Breast epithelium (tissue), 4 donors: ENCODE results near the gene PRKCE. TPM values are rescaled to one million over a fixed set of nuclear protein-coding genes. Genes with fewer than 3 reads are reported as not detected.

Experiments
- DNase-seq, 2 donors: peaks; one replicate each; pipeline ENCODE4 v3.0.0-alpha.2; 2019; ENCODE audit warnings: low spot score in 2 of 2
- H3K27ac ChIP-seq, 2 donors: fragments of 200-600 bp; sonication (generic) in 1 of 2; one replicate each; pipeline ENCODE4 v1.5.1; 2016 to 2019; ENCODE audit warnings: mild to moderate bottlenecking in 1 of 2
- H3K27me3 ChIP-seq, 2 donors: fragments of 200-600 bp; sonication (generic) in 1 of 2; one replicate each; pipeline versions ENCODE4 v1.5.1 to v1.6.0; 2017 to 2019; ENCODE audit warnings: control low read depth in 1 of 2, mild to moderate bottlenecking in 1 of 2
- H3K36me3 ChIP-seq: fragments of 200-600 bp; one replicate; pipeline ENCODE4 v1.5.1; 2019
- H3K4me1 ChIP-seq, 2 donors: fragments of 200-600 bp; sonication (generic); one replicate each; pipeline ENCODE4 v1.5.1; 2016 to 2019; ENCODE audit warnings: control low read depth in 1 of 2
- H3K4me3 ChIP-seq, 3 donors: fragments of 200-600 bp; sonication (generic); 1 replicate in 2 of 3; 2 replicates in 1 of 3; pipeline ENCODE4 v1.5.1; 2016 to 2019; ENCODE audit warnings: mild to moderate bottlenecking in 3 of 3, moderate library complexity in 2 of 3
- H3K9me3 ChIP-seq, 2 donors: fragments of 200-600 bp; sonication (generic) in 1 of 2; one replicate each; pipeline ENCODE4 v1.5.1; 2016 to 2019; ENCODE audit warnings: control low read depth in 1 of 2
- POLR2A ChIP-seq: fragments of 450-650 bp; IDR thresholded peaks from one replicate; pipeline ENCODE4 v1.6.1; 2016; ENCODE audit warnings: antibody characterized with exemption, mild to moderate bottlenecking, moderate library complexity
- POLR2AphosphoS5 ChIP-seq, 3 donors: sonication (generic); formaldehyde crosslinking; IDR thresholded peaks; one replicate each; pipeline ENCODE4 v1.6.1; 2017; ENCODE audit warnings: antibody characterized with exemption in 3 of 3
- intact Hi-C: fragments of 100-400 bp; cut with DNase I; formaldehyde crosslinking; loops from one replicate; pipeline ENCODE4 v1.15.1; 2023; ENCODE audit warnings: low total_unique reads
- total RNA-seq, 3 donors: library from RNA; depleted of rRNA; stranded (reverse); fragments of >200 nt; gene quantifications; one replicate each; pipeline ENCODE4 v1.1.0, GENCODE V29; 2016
- TF ChIP-seq, protein P1 (sequence below), 3 donors: fragments of 450-650 bp; IDR thresholded peaks; one replicate each; pipeline ENCODE4 v1.5.1; 2016 to 2017; ENCODE audit warnings: antibody characterized with exemption in 3 of 3, mild to moderate bottlenecking in 3 of 3, moderate library complexity in 3 of 3

PRKCE gene
- total RNA-seq, 3 donors from 2014 or later, result 20.6 to 34.0 (median 23.6) TPM

DNA sequence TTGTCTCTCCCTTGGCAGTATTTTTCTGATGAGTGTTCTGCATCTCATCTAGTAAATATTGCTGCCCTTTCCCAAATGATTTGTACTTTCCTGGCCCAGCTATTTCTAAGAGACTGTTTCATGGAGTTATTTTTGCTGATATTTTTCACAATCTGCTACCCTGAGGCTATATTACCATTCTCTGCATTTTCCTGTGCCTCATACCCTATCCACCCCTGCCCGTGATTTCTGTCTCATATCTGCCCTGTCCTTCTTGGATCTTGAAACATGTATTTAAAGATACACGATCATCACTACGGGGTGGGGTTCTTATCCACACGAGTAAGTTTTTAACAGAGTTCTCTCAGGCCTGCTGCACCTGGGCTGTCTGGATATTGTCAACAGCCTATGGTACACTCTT is 556.1 kb downstream of the PRKCE start:
- no peaks in the 10 kb centered on the region for H3K4me1 ChIP-seq
- TF ChIP-seq POLR2AphosphoS5 (IDR thresholded peaks at IDR 0.05) (no peak), POLR2A (no peak)
- TF ChIP-seq, protein P1, sequence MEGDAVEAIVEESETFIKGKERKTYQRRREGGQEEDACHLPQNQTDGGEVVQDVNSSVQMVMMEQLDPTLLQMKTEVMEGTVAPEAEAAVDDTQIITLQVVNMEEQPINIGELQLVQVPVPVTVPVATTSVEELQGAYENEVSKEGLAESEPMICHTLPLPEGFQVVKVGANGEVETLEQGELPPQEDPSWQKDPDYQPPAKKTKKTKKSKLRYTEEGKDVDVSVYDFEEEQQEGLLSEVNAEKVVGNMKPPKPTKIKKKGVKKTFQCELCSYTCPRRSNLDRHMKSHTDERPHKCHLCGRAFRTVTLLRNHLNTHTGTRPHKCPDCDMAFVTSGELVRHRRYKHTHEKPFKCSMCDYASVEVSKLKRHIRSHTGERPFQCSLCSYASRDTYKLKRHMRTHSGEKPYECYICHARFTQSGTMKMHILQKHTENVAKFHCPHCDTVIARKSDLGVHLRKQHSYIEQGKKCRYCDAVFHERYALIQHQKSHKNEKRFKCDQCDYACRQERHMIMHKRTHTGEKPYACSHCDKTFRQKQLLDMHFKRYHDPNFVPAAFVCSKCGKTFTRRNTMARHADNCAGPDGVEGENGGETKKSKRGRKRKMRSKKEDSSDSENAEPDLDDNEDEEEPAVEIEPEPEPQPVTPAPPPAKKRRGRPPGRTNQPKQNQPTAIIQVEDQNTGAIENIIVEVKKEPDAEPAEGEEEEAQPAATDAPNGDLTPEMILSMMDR (IDR thresholded peaks at IDR 0.05), result no peak

DNA sequence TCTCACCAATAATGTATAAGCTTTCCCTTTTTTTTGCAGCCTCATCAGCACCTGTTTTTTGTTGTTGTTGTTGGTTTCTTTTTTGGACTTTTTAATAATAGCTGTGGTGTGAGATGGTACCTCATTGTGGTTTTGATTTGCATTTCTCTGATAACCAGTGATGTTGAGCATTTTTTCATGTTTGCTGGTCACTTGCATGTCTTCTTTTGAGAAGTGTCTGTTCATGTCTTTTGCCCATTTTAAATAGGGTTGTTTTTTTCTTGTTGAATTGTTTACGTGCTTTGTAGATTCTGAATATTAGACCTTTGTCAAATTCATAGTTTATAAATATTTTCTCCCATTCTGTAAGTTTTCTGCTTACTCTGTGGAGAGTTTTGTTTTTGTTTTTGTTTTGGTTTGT is 557.3 kb downstream of the PRKCE start:
- DNase-seq, result no peak
- intact Hi-C loops, result no loop called here
- TF ChIP-seq, protein P1 (IDR thresholded peaks at IDR 0.05), result no peak
- TF ChIP-seq POLR2AphosphoS5 (IDR thresholded peaks at IDR 0.05) (no peak), POLR2A (no peak)
- Histone ChIP-seq H3K27me3 (no peaks in the 10 kb centered on the region), H3K36me3 (no peaks in the 10 kb centered on the region), H3K4me3 (no peak overlapping the region), H3K4me1 (no peaks in the 10 kb centered on the region), H3K9me3 (peaks cover 0 to 16% of the 10 kb centered on the region in 2 donors), H3K27ac (no peak overlapping the region)

More for the DNA sequence above, 556.1 kb downstream of the PRKCE start:
- H3K27ac ChIP-seq, result no peak overlapping the region
- no peaks in the 10 kb centered on the region for H3K36me3 ChIP-seq
- H3K4me3 ChIP-seq, result no peak overlapping the region
- no peak for DNase-seq
- intact Hi-C loops, result no loop called here
- H3K9me3 ChIP-seq, result peaks cover 0 to 16% of the 10 kb centered on the region in 2 donors
- no peaks in the 10 kb centered on the region for H3K27me3 ChIP-seq

DNA sequence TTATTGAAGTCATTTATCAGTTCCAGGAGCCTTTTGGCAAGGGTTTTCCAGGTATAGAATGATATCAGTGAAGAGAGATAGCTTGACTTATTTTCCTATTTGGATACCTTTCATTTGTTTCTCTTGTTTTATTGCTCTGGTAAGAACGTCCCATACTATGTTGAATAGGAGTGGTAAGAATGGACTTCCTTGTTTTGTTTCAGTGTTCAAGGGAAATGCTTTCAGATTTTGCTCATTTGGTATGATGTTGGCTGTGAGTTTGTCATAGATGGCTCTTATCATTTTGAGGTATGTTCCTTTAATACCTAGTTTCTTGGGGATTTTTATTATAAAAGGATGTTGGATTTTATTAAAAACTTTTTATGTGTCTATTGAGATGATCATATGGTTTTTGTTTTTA is 558.6 kb downstream of the PRKCE start:
- TF ChIP-seq, protein P1 (IDR thresholded peaks at IDR 0.05), result no peak
- no peak for TF ChIP-seq POLR2A
- no peak for TF ChIP-seq POLR2AphosphoS5 (IDR thresholded peaks at IDR 0.05)

DNA sequence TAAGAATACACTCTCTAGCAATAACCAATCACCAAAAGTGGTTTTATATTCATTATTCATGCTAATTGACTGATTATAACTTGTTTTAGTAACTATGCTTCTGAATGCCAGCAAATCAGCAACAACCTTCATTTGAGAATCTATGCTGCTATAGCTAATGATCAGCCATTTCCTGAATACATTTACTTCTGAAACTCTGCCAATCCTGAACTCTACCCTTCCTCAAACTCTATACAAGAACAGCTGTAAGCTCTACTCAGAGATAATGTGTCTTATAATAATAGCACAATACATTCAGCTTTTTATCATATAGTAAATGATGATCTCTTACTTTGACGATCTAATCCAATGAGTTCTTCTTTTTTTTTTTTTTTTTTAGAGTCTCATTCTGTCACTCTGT is 560.0 kb downstream of the PRKCE start:
- Histone ChIP-seq H3K36me3 (no peaks in the 10 kb centered on the region), H3K27me3 (no peaks in the 10 kb centered on the region), H3K27ac (no peak overlapping the region), H3K4me1 (no peaks in the 10 kb centered on the region), H3K9me3 (peaks cover 0 to 24% of the 10 kb centered on the region in 2 donors), H3K4me3 (no peak overlapping the region)
- no peak for DNase-seq
- TF ChIP-seq, protein P1 (IDR thresholded peaks at IDR 0.05), result no peak
- intact Hi-C loops, result no loop called here

More for the DNA sequence above, 558.6 kb downstream of the PRKCE start:
- no peak for DNase-seq
- intact Hi-C loops, result no loop called here
- Histone ChIP-seq H3K4me1 (no peaks in the 10 kb centered on the region), H3K36me3 (no peaks in the 10 kb centered on the region), H3K9me3 (peaks cover 0 to 19% of the 10 kb centered on the region in 2 donors), H3K4me3 (no peak overlapping the region), H3K27me3 (no peaks in the 10 kb centered on the region), H3K27ac (no peak overlapping the region)

DNA sequence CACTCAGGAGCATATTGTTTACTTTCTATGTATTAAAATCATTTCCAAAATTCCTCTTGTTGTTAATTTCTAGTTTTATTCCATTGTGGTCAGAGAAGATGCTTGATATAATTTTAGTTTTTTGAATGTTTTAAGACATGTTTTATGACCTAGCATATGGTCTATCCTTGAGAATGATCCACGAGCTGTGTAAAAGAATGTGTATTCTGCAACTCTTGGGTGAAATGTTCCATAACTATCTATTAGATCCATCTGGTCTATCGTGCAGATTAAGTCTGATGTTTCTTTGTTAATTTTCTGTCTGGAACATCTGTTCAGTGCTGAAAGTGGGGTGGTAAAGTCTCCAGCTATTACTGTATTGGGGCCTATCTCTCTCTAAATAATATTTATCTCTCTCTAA is 562.4 kb downstream of the PRKCE start:
- TF ChIP-seq POLR2A, result no peak
- TF ChIP-seq, protein P1 (IDR thresholded peaks at IDR 0.05), result no peak
- no peak for TF ChIP-seq POLR2AphosphoS5 (IDR thresholded peaks at IDR 0.05)

More for the DNA sequence above, 562.4 kb downstream of the PRKCE start:
- Histone ChIP-seq H3K9me3 (peaks cover 5 to 25% of the 10 kb centered on the region in 2 donors), H3K27me3 (no peaks in the 10 kb centered on the region), H3K36me3 (no peaks in the 10 kb centered on the region), H3K27ac (no peak overlapping the region), H3K4me3 (no peak overlapping the region), H3K4me1 (no peaks in the 10 kb centered on the region)
- intact Hi-C loops, result no loop called here
- DNase-seq, result no peak
